Measurements from ENCODE around the gene FEN1. TPM values are rescaled to one million over a fixed set of nuclear protein-coding genes. Genes with fewer than 3 reads are reported as not detected.

The FEN1 gene
- total and polyA plus RNA-seq, 9 donors: 3.7 to 8.6 (median 5.0) TPM

DNA sequence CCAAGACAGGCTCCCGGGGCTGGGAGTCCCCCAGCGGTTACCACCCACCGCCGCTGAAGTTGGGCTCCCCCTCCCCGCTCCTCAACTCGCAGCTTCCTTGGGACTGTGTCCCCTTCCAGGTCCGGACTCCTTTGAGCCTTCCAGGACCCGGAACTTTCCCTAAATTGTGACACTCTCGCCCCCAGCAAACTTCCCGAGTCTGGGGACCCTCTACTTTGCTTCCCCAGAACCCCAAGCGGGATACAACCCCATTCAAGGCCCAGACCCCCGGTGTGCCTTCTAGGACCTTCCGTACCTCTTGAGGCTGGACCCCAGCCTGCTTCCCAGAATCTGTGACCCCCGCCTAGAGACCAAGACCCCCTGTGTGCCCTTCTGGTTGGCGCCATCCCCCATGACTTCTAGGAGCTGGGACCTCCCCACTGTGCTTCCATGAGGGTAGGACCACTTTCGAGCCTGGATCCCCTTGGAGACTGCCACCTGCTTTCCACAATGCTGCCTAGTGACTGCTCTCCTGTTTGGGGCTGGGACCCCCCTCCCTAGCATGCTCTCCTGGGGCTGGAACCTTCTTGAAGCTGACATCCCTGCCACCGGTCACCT, 39.7 kb upstream of the FEN1 start:
- Histone ChIP-seq H3K4me3 (peak overlapping the region; percentile 75), H3K36me3 (no peaks in the 10 kb centered on the region), H3K27ac (peak overlapping the region; percentile 19 to 73), H3K4me1 (ENCODE audit: insufficient read depth) (peaks cover 9% of the 10 kb centered on the region), H3K27me3 (no peaks in the 10 kb centered on the region), H3K9me3 (no peaks in the 10 kb centered on the region)
- 25 to 30% (median 30%) methylated on average over 17 of the region's 17 CpGs for WGBS, 3 donors
- no peak for TF ChIP-seq CTCF (IDR thresholded peaks at IDR 0.05)
- TF ChIP-seq EP300 (IDR thresholded peaks at IDR 0.05): no peak
- TF ChIP-seq POLR2A (IDR thresholded peaks at IDR 0.05): no peak
- DNase-seq: peak in 1 of 5 donors; percentile 40
- intact Hi-C loops (cut with DNase I): loop anchor here in 1 of 4 donors (1.0 kb wide), 1 partner anchor 39 kb away; the partner anchor contains the start of genes FEN1 and TMEM258

- peak overlapping the region; percentile 75 for H3K4me3 ChIP-seq
- WGBS, 3 donors: 77 to 89% (median 79%) methylated on average over 5 of the region's 5 CpGs
- H3K27ac ChIP-seq: peak overlapping the region; percentile 19 to 73
These were observed 39.0 kb upstream of the FEN1 start for GRCh38 chr11:61753672-61754071.

DNA sequence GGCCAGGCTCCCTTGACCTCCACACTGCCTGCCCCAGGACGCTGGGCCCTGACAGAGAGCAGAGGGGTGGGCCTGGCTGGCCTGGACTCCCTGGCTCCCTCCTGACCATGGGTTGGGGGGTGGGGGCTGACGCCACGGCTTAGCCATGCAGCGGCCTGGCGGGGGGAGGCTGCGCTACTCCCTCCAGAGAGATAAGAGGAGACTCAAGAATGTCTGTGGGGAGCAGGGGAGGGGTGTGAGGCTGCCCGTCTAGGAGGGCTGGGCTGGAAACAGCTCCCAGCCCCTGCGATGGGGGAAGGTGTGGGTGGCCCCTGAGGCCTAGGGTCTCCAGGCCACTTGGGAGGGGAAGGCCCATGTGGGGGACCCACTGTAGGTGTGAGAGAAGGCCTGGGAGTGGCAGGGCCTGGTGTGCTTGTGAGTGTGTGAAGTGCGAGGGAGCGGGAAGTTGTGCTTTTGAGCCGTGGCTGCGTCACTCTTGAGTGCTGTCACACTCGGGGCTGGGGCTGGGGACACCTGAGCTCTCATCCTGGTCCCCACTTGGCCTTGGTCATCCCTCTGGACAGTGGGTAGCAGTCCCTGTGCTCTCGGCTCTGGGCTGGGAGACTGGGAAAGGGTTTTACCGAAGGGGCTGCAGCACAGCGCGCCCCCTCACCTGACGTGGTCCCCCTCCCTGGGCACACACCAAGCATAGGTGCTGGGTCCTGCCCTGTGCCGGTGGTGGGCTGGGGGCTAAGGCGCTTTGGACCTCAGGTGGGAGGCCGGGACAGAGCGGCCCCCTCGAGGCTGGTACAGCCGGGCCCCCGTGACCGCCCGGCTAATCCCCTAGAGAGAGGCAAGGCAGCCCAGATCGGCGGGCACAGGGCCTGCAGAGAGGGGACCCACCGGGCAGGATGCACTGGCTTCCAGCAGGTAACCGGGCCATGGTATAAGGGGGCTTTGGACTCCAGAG, 37.9 kb upstream of the FEN1 start:
- intact Hi-C loops (cut with DNase I): no loop called here
- no peaks in the 10 kb centered on the region for H3K36me3 ChIP-seq
- TF ChIP-seq POLR2A (IDR thresholded peaks at IDR 0.05): no peak
- TF ChIP-seq EP300 (IDR thresholded peaks at IDR 0.05): no peak
- TF ChIP-seq CTCF (IDR thresholded peaks at IDR 0.05): no peak
- WGBS, 3 donors: 56 to 66% (median 66%) methylated on average over 27 to 31 of the region's 31 CpGs
- DNase-seq: peak; percentile 74 to 88 (median 77)
- no peaks in the 10 kb centered on the region for H3K9me3 ChIP-seq
- peaks cover 7% of the 10 kb centered on the region for H3K4me1 ChIP-seq (ENCODE audit: insufficient read depth)
- peak overlapping the region; percentile 11 to 73 for H3K27ac ChIP-seq
- no peaks in the 10 kb centered on the region for H3K27me3 ChIP-seq
- H3K4me3 ChIP-seq: peak overlapping the region; percentile 22

More at GRCh38 chr11:61753672-61754071, 39.0 kb upstream of the FEN1 start:
- intact Hi-C loops (cut with DNase I): no loop called here
- Histone ChIP-seq H3K9me3 (no peaks in the 10 kb centered on the region), H3K27me3 (no peaks in the 10 kb centered on the region), H3K4me1 (ENCODE audit: insufficient read depth) (peaks cover 9% of the 10 kb centered on the region), H3K36me3 (no peaks in the 10 kb centered on the region)
- DNase-seq: peak in 1 of 5 donors; percentile 41
- TF ChIP-seq CTCF (IDR thresholded peaks at IDR 0.05) (no peak), POLR2A (IDR thresholded peaks at IDR 0.05) (no peak), EP300 (IDR thresholded peaks at IDR 0.05) (no peak)

DNA sequence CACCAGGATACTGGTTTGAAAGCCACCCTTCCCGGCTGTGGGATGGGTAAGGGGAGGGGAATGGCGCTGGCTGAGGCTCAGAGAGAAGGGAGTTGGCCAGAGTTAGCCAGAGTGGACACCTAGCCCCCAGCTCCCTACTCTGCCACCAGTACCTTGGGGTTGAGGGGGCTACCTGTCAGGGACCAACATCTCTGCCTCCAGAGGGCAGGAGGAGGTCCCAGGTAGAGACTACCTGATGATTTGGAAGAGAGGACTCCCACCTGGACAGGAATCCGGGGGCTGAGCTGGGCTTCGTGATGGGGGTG, 36.6 kb upstream of the FEN1 start:
- no peaks in the 10 kb centered on the region for H3K36me3 ChIP-seq
- 56 to 83% (median 81%) methylated on average over 4 of the region's 4 CpGs for WGBS, 3 donors
- peaks cover 7% of the 10 kb centered on the region for H3K4me1 ChIP-seq (ENCODE audit: insufficient read depth)
- no peak for DNase-seq
- intact Hi-C loops (cut with DNase I): no loop called here
- H3K9me3 ChIP-seq: no peaks in the 10 kb centered on the region
- no peak for TF ChIP-seq CTCF (IDR thresholded peaks at IDR 0.05)
- TF ChIP-seq POLR2A (IDR thresholded peaks at IDR 0.05): no peak
- TF ChIP-seq EP300 (IDR thresholded peaks at IDR 0.05): no peak
- H3K27ac ChIP-seq: no peak overlapping the region
- no peaks in the 10 kb centered on the region for H3K27me3 ChIP-seq
- no peak overlapping the region for H3K4me3 ChIP-seq
